HepG2 (cell line): ENCODE data around the gene KCNJ4. TPM values are rescaled to one million over a fixed set of nuclear protein-coding genes. Genes with fewer than 3 reads are reported as not detected.
A peak's percentile ranks its signal among the peaks of the same experiment; 100 is the strongest.

Experiments
- ATAC-seq: fragments of 200-7000 bp; cut with Tn5 transposase; 3 replicates; pipeline ENCODE4 v1.9.1; 2020; ENCODE audit warnings: mild to moderate bottlenecking, moderate library complexity
- BruUV-seq: library from RNA; stranded (reverse); fragments of 400-500 nt; replicated peaks from 2 replicates; lab custom pipeline; 2021; lab: Mats Ljungman, UMichigan
- CTCF ChIA-PET: fragments of 300-600 bp; formaldehyde crosslinking; extraction: SDS; loops from one replicate; lab custom pipeline; 2021; ENCODE audit warnings: low total read pairs, inconsistent platforms, low intra/inter-chr PET ratio; lab: Yijun Ruan, JAX
- POLR2A ChIA-PET: fragments of 350-600 bp; sonication (Branson Sonifier 250); formaldehyde crosslinking; loops from one replicate; lab custom pipeline; 2020; ENCODE audit warnings: antibody characterized with exemption, inconsistent platforms; lab: Yijun Ruan, JAX
- DNase-seq: peaks from one replicate; pipeline ENCODE4 v3.0.0-alpha.2; 2015; ENCODE audit warnings: low spot score
- FAIRE-seq: peaks from 3 replicates; lab custom pipeline; 2011; peaks lifted over from hg19 to GRCh38; lab: Jason Lieb, UNC
- H2AFZ ChIP-seq: one replicate; pipeline ENCODE4 v1.6.1; 2011; ENCODE audit warnings: low read length, inconsistent platforms
- H3K27ac ChIP-seq: fragments of 300-600 bp; 3 replicates; pipeline ENCODE4 v1.8.0; 2011; ENCODE audit warnings: mixed run types, mild to moderate bottlenecking, mixed read lengths, low read length, inconsistent platforms; ENCODE audit not compliant: insufficient read depth; ENCODE audit errors: extremely low read length
- H3K27me3 ChIP-seq, 2 experiments: fragments of 200-600 bp in 1 of 2; 2 replicates in 1 of 2; 3 replicates in 1 of 2; pipeline versions ENCODE4 v1.6.0 to v1.8.0; 2011; ENCODE audit warnings: low read length in 2 of 2, mild to moderate bottlenecking in 2 of 2, moderate library complexity in 2 of 2, inconsistent platforms in 1 of 2; ENCODE audit not compliant: insufficient read depth in 2 of 2, control insufficient read depth in 1 of 2
- H3K36me3 ChIP-seq, 2 experiments: fragments of 200-600 bp in 1 of 2; replicated peaks in 1 of 2; 2 replicates in 1 of 2; 3 replicates in 1 of 2; pipeline versions ENCODE4 v1.5.1 to v1.8.0; 2011; ENCODE audit warnings: low read length in 2 of 2, inconsistent platforms in 1 of 2; ENCODE audit not compliant: insufficient read depth in 2 of 2, control insufficient read depth in 1 of 2
- H3K4me1 ChIP-seq: 2 replicates; pipeline ENCODE4 v1.5.1; 2012; ENCODE audit warnings: low read length, inconsistent platforms; ENCODE audit not compliant: insufficient read depth
- H3K4me2 ChIP-seq: 2 replicates; pipeline ENCODE4 v1.6.0; 2011; ENCODE audit warnings: low read depth, low read length, inconsistent platforms
- H3K4me3 ChIP-seq, 3 experiments: fragments of 200-600 bp in 1 of 3; sonication (generic), shearing (Covaris generic) in 1 of 3; replicated peaks in 1 of 3; 2 replicates each; pipeline ENCODE4 v1.5.1; 2011 to 2016; ENCODE audit warnings: low read length in 3 of 3, inconsistent platforms in 2 of 3, low read depth in 2 of 3, mild to moderate bottlenecking in 2 of 3, control low read depth in 1 of 3, mixed read lengths in 1 of 3; ENCODE audit not compliant: insufficient read depth in 1 of 3
- H3K79me2 ChIP-seq: one replicate; pipeline ENCODE4 v1.6.1; 2011; ENCODE audit warnings: low read length, inconsistent platforms; ENCODE audit not compliant: insufficient read depth
- H3K9ac ChIP-seq: 2 replicates; pipeline ENCODE4 v1.6.0; 2011; ENCODE audit warnings: mild to moderate bottlenecking, low read depth, low read length, inconsistent platforms; ENCODE audit not compliant: insufficient read depth
- H3K9me3 ChIP-seq: 2 replicates; pipeline ENCODE4 v1.5.1; 2012; ENCODE audit warnings: mild to moderate bottlenecking, low read length
- H4K20me1 ChIP-seq: 2 replicates; pipeline ENCODE4 v1.6.0; 2011; ENCODE audit warnings: inconsistent platforms, mild to moderate bottlenecking, low read length, moderate library complexity; ENCODE audit not compliant: insufficient read depth
- HCFC1 ChIP-seq: fragments of 150-350 bp; IDR thresholded peaks from 2 replicates; pipeline ENCODE4 v1.6.1; 2014; ENCODE audit warnings: low read depth, low read length
- HMGXB3 ChIP-seq: sonication (generic); formaldehyde crosslinking; IDR thresholded peaks from 2 replicates; pipeline ENCODE4 v1.4.0; 2020; ENCODE audit warnings: missing genetic modification reagents, borderline replicate concordance
- HMGXB4 ChIP-seq, 2 experiments: sonication (generic) in 1 of 2; formaldehyde crosslinking in 1 of 2; IDR thresholded peaks; 2 replicates each; pipeline versions ENCODE4 v1.4.0 to v1.6.1; 2018 to 2020; ENCODE audit warnings: missing genetic modification reagents in 2 of 2, borderline replicate concordance in 1 of 2, low read depth in 1 of 2, mild to moderate bottlenecking in 1 of 2, missing biosample characterization in 1 of 2
- KMT2A ChIP-seq: sonication (generic); formaldehyde crosslinking; IDR thresholded peaks from 2 replicates; pipeline ENCODE4 v1.4.0; 2020; ENCODE audit warnings: missing genetic modification reagents
- RNF219 ChIP-seq: sonication (generic); formaldehyde crosslinking; IDR thresholded peaks from 2 replicates; pipeline ENCODE4 v1.5.0; 2020; ENCODE audit warnings: mild to moderate bottlenecking, missing genetic modification reagents
- ZBTB38 ChIP-seq: sonication (generic); formaldehyde crosslinking; IDR thresholded peaks from 2 replicates; pipeline ENCODE4 v1.5.1; 2020; ENCODE audit warnings: mild to moderate bottlenecking, missing genetic modification reagents
- ZMYM3 ChIP-seq: sonication (generic); formaldehyde crosslinking; IDR thresholded peaks from 2 replicates; pipeline ENCODE4 v1.5.1; 2020; ENCODE audit warnings: mild to moderate bottlenecking, missing genetic modification reagents
- ZNF383 ChIP-seq: sonication (generic); formaldehyde crosslinking; IDR thresholded peaks from 2 replicates; pipeline ENCODE4 v1.4.0; 2020; ENCODE audit warnings: missing genetic modification reagents, mild to moderate bottlenecking, borderline replicate concordance
- ZNF558 ChIP-seq: sonication (generic); formaldehyde crosslinking; IDR thresholded peaks from 2 replicates; pipeline ENCODE4 v1.9.0; 2022; ENCODE audit warnings: mild to moderate bottlenecking, missing genetic modification reagents, borderline replicate concordance
- ZNF768 ChIP-seq: sonication (generic); formaldehyde crosslinking; IDR thresholded peaks from 2 replicates; pipeline ENCODE4 v1.4.0; 2020; ENCODE audit warnings: missing genetic modification reagents
- WGBS: methylation state at CpG from one replicate; pipeline ENCODE4 v1.1.6; 2017; ENCODE audit warnings: low lambda C conversion rate; 5-methylcytosine and 5-hydroxymethylcytosine counted together
- in situ Hi-C: cut with HindIII; loops from 2 replicates; pipeline ENCODE4 v1.10.0; 2017; ENCODE audit warnings: low pct_unique_long_range_greater_than_20kb; ENCODE audit not compliant: extremely low pct_ligation_motif_present
- intact Hi-C: fragments of 100-400 bp; cut with micrococcal nuclease; formaldehyde crosslinking; loops from one replicate; pipeline ENCODE4 v1.10.0; 2022; ENCODE audit not compliant: unreplicated experiment
- polyA plus RNA-seq, 8 experiments: library from polyadenylated mRNA; depleted of rRNA in 3 of 8; stranded (reverse) in 7 of 8; unstranded in 1 of 8; fragments of >200 nt; fragmentation: Illumina TruSeq in 4 of 8; extraction: Trizol in 4 of 8; gene quantifications; 2 replicates each; pipeline versions ENCODE4 v1.2.1 to v1.2.3, GENCODE V29; 2011 to 2016; ENCODE audit warnings: low read depth in 4 of 8, missing spikeins in 1 of 8, mixed read lengths in 1 of 8; ENCODE audit not compliant: insufficient read depth in 1 of 8
- total RNA-seq, 5 experiments: library from RNA; depleted of rRNA; stranded (reverse); fragments of >200 nt; fragmentation: Illumina TruSeq; extraction: Trizol; gene quantifications; 2 replicates each; pipeline ENCODE4 v1.2.3, GENCODE V29; 2016; ENCODE audit warnings: low read depth in 1 of 5

Gene KCNJ4
- total and polyA plus RNA-seq, 2 of the 13 experiments (the other 11 are each of a cell fraction or from before 2014, with no cell fraction given), result not detected

GRCh38 chr22:38456841-38457699 is 2.1 kb upstream of the KCNJ4 start (continued):
- no peak for TF ChIP-seq RNF219 (CRISPR knock-in tag)
- no peak for TF ChIP-seq ZBTB38 (CRISPR knock-in tag)
- TF ChIP-seq ZNF558 (CRISPR knock-in tag), result no peak

DNA sequence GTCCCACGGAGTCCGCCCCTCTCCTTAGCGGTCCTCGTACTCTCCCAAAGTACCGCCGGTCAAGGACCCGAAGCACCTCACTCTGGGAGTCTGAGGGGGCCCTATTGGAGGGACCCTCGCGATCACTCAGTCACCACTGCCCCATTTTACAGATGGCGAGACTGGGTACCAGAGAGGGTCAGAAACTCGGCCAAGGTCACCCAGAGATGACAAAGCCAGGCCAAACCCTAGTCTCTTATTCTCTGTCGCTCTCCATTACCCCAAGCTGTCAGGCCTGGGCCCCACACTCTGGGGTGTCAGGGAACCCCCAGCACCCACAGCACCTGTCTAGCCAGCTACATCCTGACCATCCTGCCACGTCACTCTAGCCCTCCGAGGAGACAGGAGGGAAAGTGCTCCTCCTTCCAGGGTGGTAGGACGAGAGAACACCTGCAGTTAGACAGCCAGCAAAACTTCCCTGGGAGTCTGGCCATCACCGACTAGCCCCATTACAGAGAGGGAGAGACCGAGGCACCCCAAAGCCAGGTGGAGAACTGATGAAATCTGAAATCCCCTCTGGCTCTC is 1.4 kb upstream of the KCNJ4 start:
- FAIRE-seq (no peak), DNase-seq (no peak), ATAC-seq (no peak)
- POLR2A ChIA-PET, result no interaction called here
- Histone ChIP-seq H3K36me3 (no peaks in the 10 kb centered on the region), H4K20me1 (no peaks in the 10 kb centered on the region), H3K4me2 (peak overlapping the region; percentile 58), H3K27me3 (peaks cover 17 to 73% of the 10 kb centered on the region in 2 experiments), H3K9me3 (no peaks in the 10 kb centered on the region), H3K79me2 (no peaks in the 10 kb centered on the region), H3K4me1 (peaks cover 26% of the 10 kb centered on the region), H3K4me3 (peak overlapping the region in 2 of 3 experiments; percentile 42 to 73; a peak in 2 of 6 replicates), H3K27ac (no peak overlapping the region), H3K9ac (no peak overlapping the region), H2AFZ (no peak overlapping the region)
- BruUV-seq, result no TSS peak
- 20% methylated on average over 8 of the region's 17 CpGs for WGBS
- in situ Hi-C loops, result no loop called here
- intact Hi-C loops, result no loop called here
- CTCF ChIA-PET, result no interaction called here
- TF ChIP-seq KMT2A (CRISPR knock-in tag) (no peak), HMGXB3 (CRISPR knock-in tag) (no peak), ZNF768 (CRISPR knock-in tag) (peak; percentile 15; the same call in 1 of the 2 replicates), HMGXB4 (CRISPR knock-in tag; IDR thresholded peaks at IDR 0.05; ENCODE audit: borderline replicate concordance in 1 of 2, low read depth in 1 of 2) (no peak), HCFC1 (no peak), ZNF383 (CRISPR knock-in tag) (no peak), ZMYM3 (CRISPR knock-in tag) (0 out of 2 replicates have a peak, but pooled peaks have one; percentile 32)
